Mesendoderm (in vitro differentiated cells): ENCODE measurements around the gene COG4.

ENCODE experiments used
- DNase-seq: peaks from one replicate; pipeline ENCODE4 v3.0.0; 2013
- H2AK5ac ChIP-seq: 2 replicates; pipeline ENCODE4 v1.6.1; 2013; ENCODE audit warnings: low read length, inconsistent platforms
- H2BK120ac ChIP-seq: 2 replicates; pipeline ENCODE4 v1.6.1; 2013; ENCODE audit warnings: low read depth, mild to moderate bottlenecking, low read length, moderate library complexity, mixed read lengths
- H2BK15ac ChIP-seq: replicated peaks from 2 replicates; pipeline ENCODE4 v1.6.1; 2013; ENCODE audit warnings: low read depth, mild to moderate bottlenecking, moderate library complexity
- H2BK5ac ChIP-seq: 2 replicates; pipeline ENCODE4 v1.6.1; 2013; ENCODE audit warnings: low read length, inconsistent platforms
- H3K18ac ChIP-seq: 2 replicates; pipeline ENCODE4 v1.6.1; 2013; ENCODE audit warnings: mild to moderate bottlenecking, low read length, mixed read lengths
- H3K23ac ChIP-seq: one replicate; pipeline ENCODE4 v1.6.1; 2013; ENCODE audit warnings: low read length
- H3K27ac ChIP-seq: 2 replicates; pipeline ENCODE4 v1.5.1; 2013; ENCODE audit warnings: low read depth, mild to moderate bottlenecking, inconsistent platforms, low read length, moderate library complexity
- H3K27me3 ChIP-seq: 2 replicates; pipeline ENCODE4 v1.6.1; 2013; ENCODE audit warnings: low read length, control low read depth, mild to moderate bottlenecking, inconsistent platforms; ENCODE audit not compliant: insufficient read depth, poor library complexity
- H3K36me3 ChIP-seq: 2 replicates; pipeline ENCODE4 v1.6.1; 2013; ENCODE audit warnings: low read length, inconsistent platforms; ENCODE audit not compliant: control insufficient read depth, insufficient read depth
- H3K4ac ChIP-seq: one replicate; pipeline ENCODE4 v1.6.1; 2013; ENCODE audit warnings: low read depth, mild to moderate bottlenecking, low read length, moderate library complexity
- H3K4me1 ChIP-seq: 2 replicates; pipeline ENCODE4 v1.6.1; 2013; ENCODE audit warnings: low read depth, low read length, inconsistent platforms; ENCODE audit not compliant: control insufficient read depth
- H3K4me2 ChIP-seq: 2 replicates; pipeline ENCODE4 v1.6.1; 2013; ENCODE audit warnings: low read length
- H3K4me3 ChIP-seq: 2 replicates; pipeline ENCODE4 v1.5.1; 2013; ENCODE audit warnings: mild to moderate bottlenecking, low read length
- H3K56ac ChIP-seq: one replicate; pipeline ENCODE4 v1.6.1; 2013; ENCODE audit warnings: low read length
- H3K79me1 ChIP-seq: 2 replicates; pipeline ENCODE4 v1.6.1; 2013; ENCODE audit warnings: low read length, inconsistent platforms
- H3K79me2 ChIP-seq: 2 replicates; pipeline ENCODE4 v1.6.1; 2013; ENCODE audit warnings: mild to moderate bottlenecking, low read length; ENCODE audit not compliant: control insufficient read depth, insufficient read depth
- H3K9ac ChIP-seq: 2 replicates; pipeline ENCODE4 v1.6.1; 2013; ENCODE audit warnings: low read length, inconsistent platforms
- H4K5ac ChIP-seq: one replicate; pipeline ENCODE4 v1.6.1; 2013; ENCODE audit warnings: low read length
- H4K8ac ChIP-seq: one replicate; pipeline ENCODE4 v1.6.1; 2013; ENCODE audit warnings: low read depth, mild to moderate bottlenecking, control low read depth, low read length, moderate library complexity
- WGBS: extraction: QIAGEN DNeasy Blood & Tissue Kit; methylation state at CpG from one replicate; pipeline ENCODE4 v1.1.7; 2013; ENCODE audit warnings: low lambda C conversion rate, missing lambda C conversion rate; ENCODE audit not compliant: insufficient coverage; ENCODE audit errors: extremely low coverage; 5-methylcytosine and 5-hydroxymethylcytosine counted together

COG4 gene

DNA sequence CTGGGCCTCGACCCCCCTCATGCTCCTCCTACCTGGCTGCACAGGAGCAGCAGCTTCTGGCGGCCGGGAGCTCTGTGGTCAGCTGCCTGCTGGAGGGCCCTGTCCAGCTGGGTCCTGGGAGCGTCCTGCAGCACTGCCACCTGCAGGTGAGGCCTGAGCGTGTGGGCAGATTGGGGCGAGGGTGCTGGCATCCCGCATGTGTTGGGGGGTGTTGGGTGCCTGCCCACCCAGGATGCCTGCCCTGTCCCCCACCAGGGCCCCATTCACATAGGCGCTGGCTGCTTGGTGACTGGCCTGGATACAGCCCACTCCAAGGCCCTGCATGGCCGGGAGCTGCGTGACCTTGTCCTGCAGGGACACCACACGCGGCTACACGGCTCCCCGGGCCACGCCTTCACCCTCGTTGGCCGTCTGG lies 52.4 kb downstream of the COG4 start:
- Histone ChIP-seq H2BK120ac (no peak overlapping the region), H2AK5ac (no peak overlapping the region), H3K27ac (no peak overlapping the region), H2BK15ac (no peak overlapping the region), H3K27me3 (no peaks in the 10 kb centered on the region), H3K9ac (no peak overlapping the region), H3K4me2 (no peak overlapping the region), H3K56ac (peak overlapping the region; percentile 62), H3K79me2 (no peaks in the 10 kb centered on the region), H3K36me3 (no peaks in the 10 kb centered on the region), H4K8ac (no peak overlapping the region), H4K5ac (no peak overlapping the region), H3K4ac (no peak overlapping the region), H2BK5ac (no peak overlapping the region), H3K23ac (no peak overlapping the region), H3K79me1 (no peaks in the 10 kb centered on the region), H3K18ac (no peak overlapping the region), H3K4me3 (no peak overlapping the region), H3K4me1 (no peaks in the 10 kb centered on the region)
- WGBS = no CpG with 5 or more reads among the region's 17 CpGs
- peak; percentile 50 for DNase-seq

- Histone ChIP-seq H3K27ac (no peak overlapping the region), H3K23ac (no peak overlapping the region), H3K9ac (no peak overlapping the region), H3K56ac (peak overlapping the region; percentile 62), H3K18ac (no peak overlapping the region), H4K8ac (no peak overlapping the region), H2AK5ac (no peak overlapping the region), H4K5ac (no peak overlapping the region), H3K79me2 (no peaks in the 10 kb centered on the region), H3K4me1 (no peaks in the 10 kb centered on the region), H3K79me1 (no peaks in the 10 kb centered on the region), H3K36me3 (no peaks in the 10 kb centered on the region), H2BK15ac (no peak overlapping the region), H2BK120ac (no peak overlapping the region), H2BK5ac (no peak overlapping the region), H3K27me3 (no peaks in the 10 kb centered on the region), H3K4me2 (no peak overlapping the region), H3K4ac (no peak overlapping the region), H3K4me3 (no peak overlapping the region)
- WGBS = no CpG with 5 or more reads among the region's 10 CpGs
- DNase-seq = no peak
These were observed 53.0 kb downstream of the COG4 start for GRCh38 chr16:70470141-70470926.

- no peak overlapping the region for H3K9ac ChIP-seq
- no peak overlapping the region for H2BK120ac ChIP-seq
- H2BK15ac ChIP-seq = no peak overlapping the region
- WGBS = no CpG with 5 or more reads among the region's 16 CpGs
- H3K4me3 ChIP-seq = no peak overlapping the region
- no peak overlapping the region for H4K8ac ChIP-seq
- no peak overlapping the region for H3K23ac ChIP-seq
- H3K27me3 ChIP-seq = no peaks in the 10 kb centered on the region
- no peak overlapping the region for H4K5ac ChIP-seq
- no peak overlapping the region for H3K4ac ChIP-seq
- no peak for DNase-seq
- no peaks in the 10 kb centered on the region for H3K79me1 ChIP-seq
- H3K18ac ChIP-seq = no peak overlapping the region
- H3K79me2 ChIP-seq = no peaks in the 10 kb centered on the region
- H2BK5ac ChIP-seq = no peak overlapping the region
- no peak overlapping the region for H3K27ac ChIP-seq
- no peak overlapping the region for H3K56ac ChIP-seq
- H3K4me2 ChIP-seq = no peak overlapping the region
- H3K4me1 ChIP-seq = no peaks in the 10 kb centered on the region
- no peak overlapping the region for H2AK5ac ChIP-seq
- H3K36me3 ChIP-seq = no peaks in the 10 kb centered on the region
These were observed 54.4 kb downstream of the COG4 start for GRCh38 chr16:70468776-70469525.

GRCh38 chr16:70467608-70468007 lies 55.7 kb downstream of the COG4 start:
- H2AK5ac ChIP-seq = no peak overlapping the region
- H3K9ac ChIP-seq = no peak overlapping the region
- no peak overlapping the region for H4K8ac ChIP-seq
- H3K27ac ChIP-seq = no peak overlapping the region
- no peaks in the 10 kb centered on the region for H3K27me3 ChIP-seq
- H3K23ac ChIP-seq = no peak overlapping the region
- no peaks in the 10 kb centered on the region for H3K36me3 ChIP-seq
- H3K4me3 ChIP-seq = no peak overlapping the region
- no peak overlapping the region for H3K4me2 ChIP-seq
- H2BK120ac ChIP-seq = no peak overlapping the region
- H4K5ac ChIP-seq = no peak overlapping the region
- no peak for DNase-seq
- H3K4ac ChIP-seq = no peak overlapping the region
- H3K4me1 ChIP-seq = no peaks in the 10 kb centered on the region
- no peak overlapping the region for H2BK5ac ChIP-seq
- H3K79me2 ChIP-seq = no peaks in the 10 kb centered on the region
- no CpG with 5 or more reads among the region's 8 CpGs for WGBS
- no peak overlapping the region for H2BK15ac ChIP-seq
- no peaks in the 10 kb centered on the region for H3K79me1 ChIP-seq
- no peak overlapping the region for H3K56ac ChIP-seq
- no peak overlapping the region for H3K18ac ChIP-seq

DNA sequence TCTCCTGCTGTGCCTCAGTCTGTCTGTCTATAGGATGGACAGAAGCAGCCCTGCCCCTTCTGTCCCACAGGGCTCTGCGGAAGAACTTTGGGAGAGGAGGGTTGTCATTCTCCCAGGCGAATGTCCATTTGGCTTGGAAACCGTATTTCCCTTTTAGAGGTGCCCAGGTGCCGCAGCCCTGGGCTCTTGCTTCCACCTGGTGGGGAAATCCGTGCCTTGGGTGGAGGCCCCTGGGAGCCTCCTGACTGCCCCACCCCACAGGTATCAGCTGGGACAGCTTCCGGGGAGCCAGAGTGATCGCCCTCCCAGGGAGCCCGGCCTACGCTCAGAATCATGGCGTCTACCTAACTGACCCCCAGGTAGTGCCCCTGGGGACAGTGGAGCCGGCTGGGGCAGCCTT lies 56.2 kb downstream of the COG4 start:
- no peak overlapping the region for H3K4me2 ChIP-seq
- no CpG with 5 or more reads among the region's 11 CpGs for WGBS

More for the DNA sequence above, 56.2 kb downstream of the COG4 start:
- H3K9ac ChIP-seq = no peak overlapping the region
- no peak overlapping the region for H4K8ac ChIP-seq
- H2AK5ac ChIP-seq = no peak overlapping the region
- no peak overlapping the region for H3K23ac ChIP-seq
- H3K27me3 ChIP-seq = no peaks in the 10 kb centered on the region
- no peak overlapping the region for H3K4me3 ChIP-seq
- no peak overlapping the region for H3K27ac ChIP-seq
- no peaks in the 10 kb centered on the region for H3K79me2 ChIP-seq
- no peaks in the 10 kb centered on the region for H3K36me3 ChIP-seq
- no peak overlapping the region for H2BK120ac ChIP-seq
- H4K5ac ChIP-seq = no peak overlapping the region
- no peak overlapping the region for H2BK5ac ChIP-seq
- no peak overlapping the region for H2BK15ac ChIP-seq
- H3K79me1 ChIP-seq = no peaks in the 10 kb centered on the region
- H3K4ac ChIP-seq = no peak overlapping the region
- DNase-seq = no peak
- H3K4me1 ChIP-seq = no peaks in the 10 kb centered on the region
- no peak overlapping the region for H3K56ac ChIP-seq
- no peak overlapping the region for H3K18ac ChIP-seq
